NCI-H1417 treated with DMSO at 0.1 percent for 48 hours (cell line): Measurements from ENCODE around the gene TADA2B.

Experiments
- DNase-seq: peaks from one replicate; lab custom pipeline; 2025; lab: John Stamatoyannopoulos, UW

The TADA2B gene

DNA sequence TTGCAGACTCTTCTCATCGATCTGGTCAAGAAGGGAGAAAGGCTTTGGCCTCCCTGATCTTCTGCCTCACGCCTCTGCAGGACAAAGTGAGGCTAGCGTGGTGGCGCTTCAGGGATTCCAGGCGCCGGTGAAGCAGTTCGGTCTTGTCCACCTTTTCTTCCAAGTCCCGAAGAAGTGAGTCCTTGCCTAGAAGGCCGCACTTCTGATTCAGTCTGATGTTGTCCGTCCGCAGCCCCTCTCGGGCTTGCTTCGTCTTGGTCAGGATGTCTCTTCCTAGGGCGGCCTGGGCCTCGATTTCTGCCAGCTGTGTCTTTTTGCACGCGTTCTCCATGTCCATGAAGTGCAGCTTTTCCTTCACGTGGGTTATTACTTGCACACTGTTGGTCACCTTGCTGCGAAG, 1.9 kb upstream of the TADA2B start:
- DNase-seq = no peak

DNA sequence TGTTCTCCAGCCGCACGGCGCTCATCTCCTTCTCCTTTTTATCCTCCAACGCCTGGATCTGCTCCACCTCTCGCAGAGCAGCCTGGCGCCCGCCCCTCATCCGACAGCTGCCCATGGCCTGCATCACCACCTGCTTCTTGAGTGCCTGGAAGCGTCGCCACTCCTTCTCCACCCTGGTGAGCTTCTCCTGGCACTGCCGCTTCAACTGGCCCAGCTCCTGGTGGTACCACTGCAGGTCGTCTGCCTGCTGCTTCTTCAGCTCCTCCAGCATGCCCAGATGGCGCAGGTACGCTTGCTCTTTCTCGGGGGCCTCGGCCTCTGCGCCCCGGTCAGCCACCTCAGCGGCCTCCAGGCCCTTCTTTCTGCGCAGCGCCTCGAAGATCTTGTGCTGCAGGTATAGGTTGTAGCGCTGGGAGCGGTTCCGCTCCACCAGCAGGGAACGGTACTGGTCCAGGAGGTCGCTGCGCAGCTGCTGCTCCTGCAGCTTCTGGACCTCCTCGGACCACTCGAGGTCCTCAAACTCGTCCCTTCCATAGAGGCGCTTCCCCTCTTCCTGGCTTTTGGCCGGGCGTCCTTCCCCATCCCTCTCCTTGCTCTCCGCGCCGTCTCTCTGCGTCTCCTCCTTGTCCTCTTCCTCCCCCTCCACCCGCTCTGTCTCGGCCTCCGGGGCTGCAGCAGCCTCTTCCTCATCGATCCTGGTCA, 1.2 kb upstream of the TADA2B start:
- no peak for DNase-seq

DNA sequence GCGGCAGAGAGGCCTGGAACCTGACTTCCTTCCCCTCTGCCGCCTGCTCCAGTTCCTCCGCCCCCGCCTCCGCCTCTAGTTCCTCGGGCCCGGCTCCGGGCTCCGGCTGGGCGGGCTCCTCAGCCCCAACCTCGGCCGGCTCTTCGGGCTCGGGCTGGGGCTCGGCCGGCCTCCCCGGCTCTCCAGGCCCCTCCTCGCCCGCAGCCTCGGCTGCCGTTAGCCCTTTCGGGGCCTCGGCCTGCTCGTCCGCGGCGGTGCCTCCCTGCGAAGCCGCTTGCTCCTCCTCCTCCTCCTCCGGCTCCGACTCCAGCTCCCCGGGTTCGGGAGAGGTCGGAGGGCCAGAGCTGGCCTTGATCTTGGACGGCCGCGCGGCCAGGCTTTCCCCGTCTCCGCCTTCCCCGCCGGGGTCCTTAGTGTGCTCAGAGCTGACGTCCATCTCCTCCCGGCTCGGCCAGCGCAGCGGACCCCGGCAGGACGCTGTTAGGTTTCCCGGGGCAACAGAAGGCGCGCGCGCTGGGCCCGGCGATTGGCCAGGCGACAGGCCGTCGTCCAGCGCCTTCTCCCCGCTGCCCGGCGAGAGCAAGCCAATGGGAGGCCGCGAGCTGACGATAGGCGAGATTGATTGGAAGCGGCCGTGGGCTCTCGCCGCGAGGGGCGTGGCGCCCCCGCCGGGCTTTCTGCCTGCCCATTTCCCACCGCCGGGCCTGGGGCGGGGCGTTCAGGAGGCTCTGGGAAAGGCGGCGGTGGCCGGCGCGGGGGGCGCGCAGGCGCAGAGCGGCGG, 479 bp upstream of the TADA2B start:
- peak; percentile 81 for DNase-seq

DNA sequence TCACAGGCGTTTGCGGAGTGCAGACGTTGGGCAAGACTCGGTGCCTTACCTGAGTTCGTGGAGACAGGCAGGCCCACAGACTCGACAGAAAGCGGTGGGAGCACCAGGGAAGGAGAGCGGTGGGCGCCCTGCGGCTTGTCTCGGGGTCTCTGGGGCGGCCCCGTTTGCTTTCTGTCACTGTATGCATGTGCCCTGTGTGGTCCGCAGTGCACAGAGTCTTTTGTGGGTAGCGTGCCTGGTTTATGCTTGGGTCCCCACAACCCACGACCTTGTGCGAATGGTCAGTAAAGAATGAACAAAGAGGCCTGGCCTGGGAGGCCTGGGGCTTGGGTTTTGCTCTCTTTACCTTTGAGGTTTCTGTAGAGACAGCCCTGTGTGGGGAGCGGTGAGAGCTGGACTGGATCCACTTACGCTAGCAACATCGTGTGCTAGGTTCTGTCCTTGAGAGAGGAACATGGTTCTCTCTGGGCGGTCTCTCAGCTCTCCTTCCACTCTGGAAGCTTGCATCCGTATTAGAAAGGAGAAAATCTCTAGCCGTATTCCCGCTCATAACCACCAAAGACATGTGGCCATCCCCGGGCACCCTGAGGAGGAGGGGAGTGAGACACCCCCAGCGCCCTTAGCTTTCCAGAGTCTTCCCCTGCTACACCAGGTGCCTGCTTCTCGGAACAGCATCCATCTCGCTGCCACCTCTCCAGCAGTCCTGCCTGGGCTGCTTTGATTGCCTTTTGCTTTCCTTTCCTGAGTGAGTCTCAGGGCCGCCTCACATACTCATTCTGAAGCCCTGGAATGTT, 1.2 kb downstream of the TADA2B start:
- DNase-seq = no peak

DNA sequence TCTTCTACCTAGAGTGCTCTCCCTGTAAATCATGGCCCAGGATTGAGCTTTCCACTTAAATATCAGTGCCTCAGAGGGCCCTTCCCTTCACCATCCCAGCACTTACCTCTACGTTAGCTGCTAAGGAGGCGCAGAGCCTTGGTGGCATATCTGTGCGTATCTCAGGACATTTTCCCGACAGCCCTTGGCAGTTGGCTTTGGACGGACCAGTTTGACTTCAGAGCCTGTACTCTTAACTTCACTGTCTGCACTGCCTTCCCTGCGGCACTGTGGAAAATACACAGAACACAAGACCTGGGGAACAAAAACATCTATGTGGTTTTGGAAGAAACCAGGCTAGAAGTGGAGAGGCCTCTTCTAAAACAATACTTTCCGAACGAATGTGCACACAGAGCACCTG, 2.4 kb downstream of the TADA2B start:
- DNase-seq = no peak

DNA sequence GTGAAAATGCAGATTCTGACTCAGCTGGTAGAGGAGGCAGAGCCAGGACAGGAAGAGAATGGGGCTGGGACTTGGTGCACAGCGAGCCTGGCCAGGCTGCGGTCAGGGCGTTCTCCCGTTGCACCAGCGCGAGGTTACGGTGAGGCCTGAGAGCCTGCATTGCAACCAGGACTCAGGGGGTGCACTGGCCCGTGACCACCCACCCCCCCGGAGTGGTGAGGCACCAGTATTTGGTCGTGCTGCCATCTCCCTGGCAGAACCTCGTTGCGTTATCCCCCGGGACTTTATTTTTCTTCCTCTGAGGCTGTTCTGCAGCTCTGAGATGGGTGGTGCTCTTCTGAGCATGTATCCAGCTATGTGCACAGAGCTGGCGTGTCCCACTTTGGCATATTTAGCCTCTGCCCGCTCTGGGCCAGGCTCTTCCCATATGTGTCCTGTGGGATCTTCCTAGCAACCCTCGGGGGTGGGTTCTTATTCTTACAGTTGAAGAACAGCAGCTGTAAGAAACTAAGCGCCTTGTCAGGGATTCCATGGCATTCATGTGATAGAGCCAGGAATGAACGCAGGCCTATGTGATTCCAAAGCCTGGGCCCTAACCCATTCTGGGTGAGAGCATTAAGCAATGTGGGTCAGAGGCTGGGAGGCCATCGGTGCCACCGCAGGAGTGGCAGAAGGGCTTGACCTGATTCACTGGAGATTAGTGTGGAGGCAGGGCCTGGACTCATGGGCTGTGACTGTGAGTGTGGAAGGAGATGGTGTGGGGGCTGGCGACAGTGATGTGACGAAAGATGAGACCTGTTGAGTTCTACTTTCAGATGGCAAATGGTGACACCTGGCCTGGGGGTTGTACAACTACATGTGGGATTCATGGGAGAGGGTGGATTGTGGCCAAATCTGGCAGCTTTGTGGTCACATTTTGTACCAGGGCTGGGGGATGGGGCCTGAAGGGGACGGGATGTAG, 3.1 kb downstream of the TADA2B start:
- DNase-seq = no peak

DNA sequence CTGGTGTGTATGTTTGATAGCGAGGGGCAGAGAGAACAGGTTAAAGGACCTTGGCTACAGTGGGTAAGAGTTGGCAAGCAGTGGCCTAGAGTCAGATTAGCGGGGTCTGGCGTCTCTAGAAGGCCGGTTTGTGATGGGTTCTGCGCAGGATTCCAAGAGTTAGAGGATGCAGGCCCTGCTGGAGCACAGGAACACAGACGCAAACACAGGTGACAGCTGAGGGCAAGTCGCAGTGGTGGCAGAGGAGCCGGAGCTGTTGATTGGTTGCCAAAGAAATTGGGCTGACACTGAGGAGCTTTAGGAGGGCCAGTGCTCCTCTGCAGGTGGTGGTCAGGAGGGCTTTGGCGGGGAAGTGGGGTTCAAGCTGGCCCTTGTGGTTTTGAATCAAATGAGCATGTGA, 3.8 kb downstream of the TADA2B start:
- no peak for DNase-seq

DNA sequence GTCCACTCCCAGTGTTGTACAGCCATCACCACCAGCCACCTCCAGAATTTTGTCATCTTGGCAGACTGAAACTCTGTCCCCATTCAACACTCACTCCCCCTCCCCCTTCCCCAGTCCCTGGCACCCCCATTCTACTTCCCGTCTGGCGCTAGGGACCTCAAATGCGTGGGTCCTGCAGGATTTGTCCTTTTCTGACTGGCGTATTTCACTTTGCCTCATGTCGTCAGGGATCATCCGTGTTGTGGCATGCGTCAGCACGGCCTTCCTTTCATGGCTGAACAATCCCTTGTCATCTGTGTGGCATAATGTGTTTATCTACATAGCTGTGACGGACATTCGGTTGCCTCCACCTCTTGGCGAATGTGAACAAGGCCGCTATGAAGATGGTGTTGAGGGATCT, 5.5 kb downstream of the TADA2B start:
- DNase-seq = no peak

DNA sequence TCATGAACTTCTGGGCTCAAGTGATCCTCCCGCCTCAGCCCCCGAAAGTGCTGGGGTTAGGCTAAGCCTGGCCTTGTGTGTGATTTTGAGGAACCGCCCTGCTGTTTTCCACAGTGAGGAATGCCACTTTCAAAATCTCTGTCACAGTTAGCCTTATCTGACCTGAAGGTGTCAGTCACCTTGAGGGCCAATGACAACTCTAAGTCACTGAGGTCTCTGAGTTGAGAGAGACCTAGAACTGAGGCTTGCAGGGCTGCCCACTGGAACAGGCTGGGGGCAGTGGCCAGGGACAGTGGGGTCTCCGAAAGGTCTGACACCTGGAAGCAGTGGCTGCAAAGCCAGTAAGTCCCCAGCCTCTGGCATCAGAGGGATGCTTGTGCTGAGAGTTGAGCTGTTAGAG, 6.1 kb downstream of the TADA2B start:
- DNase-seq = no peak

DNA sequence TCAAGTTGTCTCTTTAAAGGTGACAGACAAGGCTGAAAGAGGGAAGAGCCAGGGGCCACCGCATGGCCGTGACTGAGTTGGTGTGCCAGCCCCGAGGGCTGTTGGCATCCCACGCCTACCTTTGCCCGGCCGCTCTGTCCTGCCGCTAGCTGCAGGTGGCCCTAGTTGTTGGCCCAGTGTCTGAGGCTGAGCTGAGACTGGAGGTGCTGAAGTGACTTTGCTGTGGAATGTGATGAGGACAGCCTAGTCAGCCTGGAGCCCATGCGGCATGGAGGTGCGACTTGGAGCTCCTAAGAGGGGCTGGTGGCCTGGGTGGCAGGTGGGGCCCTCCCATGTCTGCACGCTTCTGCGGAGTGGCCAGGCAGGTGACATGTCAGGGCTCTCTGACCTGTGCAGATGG, 6.6 kb downstream of the TADA2B start:
- DNase-seq = no peak

DNA sequence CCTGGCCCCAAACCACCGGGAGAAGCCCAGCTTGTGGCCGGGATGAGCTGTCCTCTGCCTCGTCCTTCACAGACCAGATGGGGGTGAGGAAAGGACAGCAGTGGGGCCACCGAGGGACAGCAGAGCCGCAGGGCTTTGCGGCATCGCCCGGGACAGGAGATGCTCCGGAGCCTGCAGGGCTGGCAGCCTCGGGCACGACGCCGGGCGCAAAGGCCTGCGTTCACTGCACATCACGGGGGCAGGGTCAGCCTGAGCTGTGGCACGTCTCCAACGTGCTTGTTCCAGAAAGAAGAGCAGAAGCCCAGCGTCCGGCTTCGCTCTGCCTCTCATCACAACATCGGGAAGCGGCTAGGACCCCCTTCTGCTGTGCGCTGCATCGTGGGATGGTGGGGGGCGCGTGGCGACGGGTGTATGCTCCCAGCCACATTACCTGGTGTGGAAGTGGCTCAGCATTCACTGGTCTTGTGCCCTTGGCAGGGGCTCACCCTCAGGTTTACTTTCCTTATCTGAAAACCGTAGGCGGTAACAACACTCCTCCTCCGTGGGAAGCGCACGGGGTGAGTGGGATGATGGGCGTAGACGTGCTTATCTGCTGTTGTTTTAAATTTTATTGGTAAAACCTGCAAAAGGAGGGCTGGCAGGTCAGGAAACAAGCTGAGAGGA, 7.4 kb downstream of the TADA2B start:
- no peak for DNase-seq

DNA sequence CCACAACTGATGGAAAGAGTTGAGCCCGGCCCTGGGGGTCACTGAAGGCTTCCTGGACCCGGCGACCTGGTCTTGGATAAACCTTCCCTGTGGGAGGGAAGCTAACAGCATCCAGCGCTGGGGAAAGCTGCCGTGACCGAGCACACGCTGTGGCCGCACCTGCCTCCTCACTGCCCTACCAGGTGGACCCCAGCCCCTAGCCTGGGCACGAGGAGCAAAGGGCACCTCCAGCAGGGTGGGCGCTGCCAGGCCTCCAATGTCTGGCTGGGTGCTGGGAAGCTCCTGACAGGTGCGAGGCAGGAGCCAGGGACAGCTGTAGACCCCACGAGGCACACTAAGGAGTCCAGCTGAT, 7.9 kb downstream of the TADA2B start:
- no peak for DNase-seq

DNA sequence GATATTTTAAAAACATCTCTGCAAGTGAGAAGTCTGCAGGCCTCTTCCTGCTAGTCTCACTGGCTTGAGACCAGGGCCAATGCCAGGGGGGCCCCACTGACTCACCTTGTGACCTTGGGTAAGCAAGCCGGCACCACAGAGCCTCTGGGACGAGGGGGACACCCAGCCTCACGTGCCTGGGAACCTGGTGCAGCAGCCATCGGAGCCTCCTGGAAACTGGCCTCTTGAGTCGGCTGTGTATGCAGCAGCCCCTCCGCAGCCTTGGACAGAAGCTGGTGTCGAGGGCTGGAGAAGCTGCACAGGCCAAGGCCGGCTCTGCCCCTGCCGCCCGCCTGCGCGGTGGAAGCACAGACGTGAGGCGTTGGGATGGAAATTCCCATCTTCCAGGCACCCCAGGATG, 8.7 kb downstream of the TADA2B start:
- DNase-seq = no peak

DNA sequence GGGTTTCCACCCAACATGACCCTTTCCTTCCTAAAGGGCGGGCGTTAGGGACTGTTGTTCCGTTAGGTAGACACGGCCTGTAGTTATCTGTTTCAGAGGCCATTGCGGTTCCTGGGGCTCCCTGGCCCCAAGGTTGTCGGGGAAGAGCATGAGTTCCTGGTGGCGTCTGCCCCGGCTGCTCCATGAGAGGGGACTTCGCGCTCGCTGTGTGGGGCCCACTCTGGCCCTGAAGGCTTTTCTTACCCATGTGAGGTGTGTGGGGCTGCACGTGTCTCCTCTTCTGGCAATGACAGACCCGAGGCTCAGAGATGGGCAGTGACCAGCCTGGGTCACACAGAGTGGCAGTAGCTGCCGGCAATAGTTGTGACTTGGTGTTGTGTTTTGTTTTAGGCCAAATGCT, 9.1 kb downstream of the TADA2B start:
- no peak for DNase-seq

DNA sequence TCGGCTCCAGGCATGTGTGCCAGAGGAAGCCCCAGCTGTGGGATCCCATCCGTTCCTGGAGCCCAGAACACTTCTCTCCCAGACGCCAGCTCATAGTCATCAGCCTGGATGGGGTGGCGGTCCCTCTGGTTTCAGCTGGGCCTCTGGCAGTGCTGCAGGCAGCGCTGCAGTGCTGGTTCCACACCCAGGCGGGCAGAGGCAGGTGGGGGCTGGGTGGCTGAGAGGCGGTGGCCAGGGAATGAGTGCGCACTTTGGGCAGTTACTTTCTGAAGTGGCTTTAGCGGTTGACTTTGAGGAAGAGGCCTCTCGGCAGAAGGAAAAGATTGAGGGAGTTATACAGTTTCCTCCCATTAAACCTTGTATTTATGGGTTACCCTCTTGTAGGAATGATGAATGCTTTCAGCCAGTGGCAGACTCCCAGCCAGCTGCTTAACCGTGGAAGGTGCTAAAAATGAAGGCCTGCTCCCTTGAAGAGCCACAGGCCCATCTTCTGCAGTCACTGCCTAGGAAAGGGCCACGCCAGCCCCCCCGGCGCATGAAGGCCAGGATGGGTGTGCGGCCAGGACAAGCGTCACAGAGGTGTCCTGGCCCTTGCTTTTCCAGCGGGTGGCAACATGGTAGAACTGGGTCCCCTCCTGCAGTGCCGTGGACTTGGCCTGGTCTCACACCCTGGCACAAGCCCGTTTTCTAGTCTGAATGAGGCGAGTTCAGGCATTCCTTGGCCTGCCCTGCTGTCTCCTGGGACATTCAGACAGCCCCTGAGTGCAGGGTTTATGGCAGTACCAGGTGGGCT, 9.9 kb downstream of the TADA2B start:
- DNase-seq = no peak

DNA sequence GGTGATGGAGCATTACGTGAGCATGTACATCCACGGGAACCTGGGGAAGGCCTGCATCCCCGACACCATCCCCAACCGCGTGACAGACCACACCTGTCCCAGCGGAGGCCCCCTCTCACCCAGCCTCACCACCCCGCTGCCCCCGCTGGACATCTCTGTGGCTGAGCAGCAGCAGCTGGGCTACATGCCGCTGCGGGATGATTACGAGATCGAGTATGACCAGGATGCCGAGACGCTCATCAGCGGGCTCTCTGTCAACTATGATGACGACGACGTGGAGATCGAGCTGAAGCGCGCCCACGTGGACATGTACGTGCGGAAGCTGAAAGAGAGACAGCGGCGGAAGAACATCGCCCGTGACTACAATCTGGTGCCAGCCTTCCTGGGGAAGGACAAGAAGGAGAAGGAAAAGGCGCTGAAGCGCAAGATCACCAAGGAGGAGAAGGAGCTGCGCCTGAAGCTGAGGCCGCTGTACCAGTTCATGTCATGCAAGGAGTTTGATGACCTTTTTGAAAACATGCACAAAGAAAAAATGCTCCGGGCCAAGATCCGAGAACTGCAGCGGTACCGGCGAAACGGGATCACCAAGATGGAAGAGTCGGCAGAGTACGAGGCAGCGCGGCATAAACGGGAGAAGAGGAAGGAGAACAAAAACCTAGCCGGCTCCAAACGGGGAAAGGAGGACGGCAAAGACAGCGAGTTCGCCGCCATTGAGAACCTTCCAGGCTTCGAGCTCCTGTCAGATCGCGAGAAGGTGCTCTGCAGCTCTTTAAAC, 11.1 kb downstream of the TADA2B start:
- DNase-seq = no peak

DNA sequence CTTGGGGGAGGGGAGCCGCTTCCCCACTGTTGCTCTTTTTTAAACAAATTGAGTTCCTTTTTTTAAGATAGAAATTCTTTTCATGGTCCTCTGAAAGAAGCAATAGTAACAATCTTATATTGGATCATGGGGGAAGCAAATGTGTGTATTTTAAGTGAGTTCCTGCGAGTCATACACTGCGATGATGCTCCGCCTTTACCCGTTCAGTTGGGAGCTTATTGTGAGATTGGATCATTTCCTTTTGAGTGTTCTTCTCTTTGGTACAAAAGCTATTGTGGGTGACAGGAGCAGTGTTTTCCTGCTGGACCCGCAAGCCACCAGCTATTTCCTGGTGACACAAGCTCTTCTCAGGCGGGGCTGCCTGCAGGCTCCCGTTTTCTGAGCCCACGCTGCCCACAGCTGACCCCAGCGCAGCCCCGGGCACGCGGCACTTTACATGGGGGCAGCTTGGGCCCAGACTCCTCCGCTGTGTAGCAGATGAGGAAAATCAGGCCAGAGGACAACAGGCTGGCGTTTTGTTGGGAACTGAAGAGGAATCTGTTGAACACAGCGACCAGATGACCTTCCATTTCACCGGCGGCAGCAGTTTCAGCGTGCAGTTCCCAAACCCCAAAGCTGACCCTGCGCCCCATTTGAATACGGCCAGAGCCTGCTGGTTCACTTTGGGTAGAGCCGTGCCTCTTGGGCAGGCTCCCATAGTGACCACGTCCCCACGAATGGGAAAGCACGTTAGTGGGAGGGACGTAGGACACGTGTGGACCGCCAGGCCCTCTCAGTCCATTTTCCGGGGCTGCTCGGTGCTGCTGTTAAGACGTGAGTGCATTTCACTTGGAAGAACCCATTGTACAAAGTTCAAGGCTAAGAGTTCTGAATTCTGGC, 12.2 kb downstream of the TADA2B start:
- DNase-seq = no peak

DNA sequence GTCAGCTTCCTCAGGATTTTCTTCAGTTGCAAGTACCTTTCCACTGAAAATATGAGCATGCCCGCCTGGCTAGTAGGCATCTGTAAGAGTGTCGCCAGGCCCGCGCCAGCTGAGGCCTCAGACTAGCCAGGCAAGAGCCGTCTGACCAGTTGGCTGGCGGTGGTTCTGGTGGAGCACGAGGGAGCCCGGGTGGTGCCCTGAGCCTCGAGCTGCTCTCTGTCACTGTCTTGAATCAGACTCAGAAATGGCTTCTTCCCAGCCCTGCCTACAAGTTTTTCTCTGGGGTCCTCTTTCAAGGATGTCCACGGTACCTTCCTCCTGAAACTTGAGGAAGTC, 12.8 kb downstream of the TADA2B start:
- DNase-seq = no peak

DNA sequence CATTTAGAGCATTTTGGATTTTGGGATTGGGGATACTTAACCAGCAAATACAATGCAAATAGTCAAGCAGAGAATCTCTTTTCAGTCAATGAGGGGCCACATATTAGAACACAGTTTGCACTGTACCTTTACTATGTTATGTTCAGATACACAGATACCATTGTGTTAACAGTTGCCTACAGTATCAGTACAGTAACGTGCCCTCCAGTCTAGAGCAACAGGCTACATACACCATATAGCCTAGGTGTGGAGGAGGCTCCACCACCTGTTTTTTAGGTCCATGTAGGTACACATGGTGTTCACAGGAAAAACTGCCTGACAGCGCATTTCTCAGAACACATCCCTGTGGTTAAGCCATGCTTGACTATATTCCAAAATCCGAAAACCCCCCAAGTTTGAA, 15.6 kb downstream of the TADA2B start:
- no peak for DNase-seq
